Heart right ventricle (tissue), 16 donors: ENCODE results near the gene UBXN2A. TPM values are rescaled to one million over a fixed set of nuclear protein-coding genes. Genes with fewer than 3 reads are reported as not detected.
A peak's percentile ranks its signal among the peaks of the same experiment; 100 is the strongest.

Experiments used
- ATAC-seq, 8 donors: fragments of 200-7000 bp; cut with Tn5 transposase; one replicate each; pipeline ENCODE4 v1.9.1; 2020; ENCODE audit warnings: mild to moderate bottlenecking in 8 of 8, moderate library complexity in 8 of 8, moderate number of reproducible peaks in 1 of 8
- DNase-seq, 2 donors: peaks; one replicate each; pipeline ENCODE4 v3.0.0-alpha.2; 2020
- H3K27ac ChIP-seq, 10 donors: fragments of 200-600 bp; sonication (generic) in 2 of 10; one replicate each; pipeline versions ENCODE4 v1.5.0 to v1.8.0; 2020 to 2022; ENCODE audit warnings: mild to moderate bottlenecking in 3 of 10
- H3K27me3 ChIP-seq, 7 donors: fragments of 200-600 bp; one replicate each; pipeline ENCODE4 v1.8.0; 2021 to 2022; ENCODE audit warnings: mild to moderate bottlenecking in 2 of 7
- H3K36me3 ChIP-seq, 9 donors: fragments of 200-600 bp; sonication (generic) in 1 of 9; one replicate each; pipeline versions ENCODE4 v1.5.0 to v1.8.0; 2020 to 2022; ENCODE audit warnings: mild to moderate bottlenecking in 2 of 9
- H3K4me1 ChIP-seq, 9 donors: fragments of 200-600 bp; sonication (generic) in 1 of 9; one replicate each; pipeline versions ENCODE4 v1.5.0 to v1.8.0; 2020 to 2022; ENCODE audit warnings: mild to moderate bottlenecking in 4 of 9
- H3K4me3 ChIP-seq, 10 donors: fragments of 200-600 bp; sonication (generic) in 2 of 10; one replicate each; pipeline versions ENCODE4 v1.5.0 to v1.8.0; 2020 to 2022; ENCODE audit warnings: mild to moderate bottlenecking in 7 of 10, moderate library complexity in 2 of 10
- H3K9me3 ChIP-seq, 11 donors: fragments of 200-600 bp in 10 of 11; sonication (generic) in 2 of 11; one replicate each; pipeline versions ENCODE4 v1.5.0 to v1.8.0; 2013 to 2022; ENCODE audit warnings: mild to moderate bottlenecking in 2 of 11, control low read depth in 1 of 11, moderate library complexity in 1 of 11
- CTCF ChIP-seq, 9 donors: fragments of 200-600 bp; sonication (generic) in 2 of 9; IDR thresholded peaks; one replicate each; pipeline versions ENCODE4 v1.5.0 to v1.8.0; 2021 to 2022; ENCODE audit warnings: antibody characterized with exemption in 9 of 9, mild to moderate bottlenecking in 5 of 9, moderate library complexity in 1 of 9
- WGBS, 2 donors: extraction: QIAGEN DNeasy Blood & Tissue Kit; methylation state at CpG; one replicate each; pipeline ENCODE4 v1.1.7; 2013; ENCODE audit warnings: inconsistent platforms in 1 of 2; 5-methylcytosine and 5-hydroxymethylcytosine counted together
- intact Hi-C, 10 donors: fragments of 100-400 bp; cut with DNase I; formaldehyde crosslinking; loops; one replicate each; pipeline versions ENCODE4 v1.11.1 to v1.14.2; 2022
- polyA plus RNA-seq, 2 donors: library from polyadenylated mRNA; stranded (reverse); fragments of 200-250 nt; gene quantifications; one replicate each; pipeline ENCODE4 v1.2.3, GENCODE V29; 2013
- total RNA-seq, 10 donors: library from RNA; stranded (reverse); fragmentation: NEBNext Ultra II Directional in 3 of 10; extraction: Animal tissue kit (Norgen Biotek cat#: 25700) in 3 of 10; gene quantifications; one replicate each; pipeline versions ENCODE4 v1.2.1 to v1.2.4, GENCODE V29; 2021 to 2023
- donor health status: Arrhythmogenic right ventricular cardiomyopathy.
- donor health status: ischemic (EF 13 %, LVEDD 7.1; RV severe dilation, severe dysfunction).
- donor health status: healthy with polysubstance abuse.
- donor health status: DM: no; HTN: yes; CAD: no.
- donor health status: DM: no; HTN: no; CAD: no.
- donor health status: ischemic (EF 25% LVEDD 6.9; RV normal size, moderate dysfunction).
- donor health status: ischemic (EF 25% LVEDD 5.7; RV mildly dilated, moderate dysfunction).
- donor health status: healthy.
- donor health status: DM: yes; HTN: yes; CAD: no.
- donor health status: Ischemic cardiomyopathy.
- donor health status: ischemic (EF 35%, LVEDD 5.7; RV mildly dilated, moderate dysfunction).
- donor health status: nonischemic (EF 11% LVEDD 7.7; RV severe dilation, severe dysfunction).
- donor health status: DM: yes; HTN: yes; CAD: no.
- donor health status: PGD.
- donor health status: ischemic (EF 29% LVEDD 5.4; RV normal size, mild dysfunction).
- donor health status: nonischemic (EF 23%, LVEDD 6.1; RV moderate dilation, normal function).

UBXN2A gene
- total and polyA plus RNA-seq, 12 donors: 7.9 to 23.8 (median 19.7) TPM

GRCh38 chr2:24009367-24009679 lies 69.1 kb downstream of the UBXN2A start:
- H3K9me3 ChIP-seq: no peaks in the 10 kb centered on the region
- 72 to 78% methylated on average over 9 of the region's 9 CpGs for WGBS, 2 donors
- intact Hi-C loops: no loop called here
- DNase-seq (no peak), ATAC-seq (no peak)
- peak overlapping the region in 8 of 10 donors; percentile 36 to 59 (median 49) for H3K4me3 ChIP-seq
- peaks cover 0 to 17% (median 12%) of the 10 kb centered on the region in 9 donors for H3K4me1 ChIP-seq
- H3K36me3 ChIP-seq: peaks cover 0 to 3% (median 0%) of the 10 kb centered on the region in 9 donors
- no peak overlapping the region for H3K27ac ChIP-seq
- H3K27me3 ChIP-seq: peaks cover 13 to 45% (median 27%) of the 10 kb centered on the region in 7 donors
- TF ChIP-seq CTCF (IDR thresholded peaks at IDR 0.05): no peak

- peaks cover 13 to 45% (median 27%) of the 10 kb centered on the region in 7 donors for H3K27me3 ChIP-seq
- WGBS, 2 donors: 3% methylated on average over 75 of the region's 75 CpGs
- no peak for TF ChIP-seq CTCF (IDR thresholded peaks at IDR 0.05)
- H3K4me3 ChIP-seq: peak within 1 kb of the TSS; percentile 8 to 59 (median 46)
- DNase-seq: no peak
- no peaks in the 10 kb centered on the region for H3K9me3 ChIP-seq
- no peak within 1 kb of the TSS for H3K27ac ChIP-seq
- intact Hi-C loops: no loop called here
- peaks cover 0 to 17% (median 12%) of the 10 kb centered on the region in 9 donors for H3K4me1 ChIP-seq
- peak in 7 of 8 donors; percentile 16 to 52 (median 34) for ATAC-seq
- peaks cover 0 to 3% (median 0%) of the 10 kb centered on the region in 9 donors for H3K36me3 ChIP-seq
Measured at GRCh38 chr2:24009680-24010476, 69.6 kb downstream of the UBXN2A start, which contains the start of gene MFSD2B. Gene MFSD2B, plus strand, starts transcription at chr2:24010085. Its CDS starts 12 bp downstream, at chr2:24010097.

GRCh38 chr2:24010477-24011249 lies 70.4 kb downstream of the UBXN2A start:
- ATAC-seq: peak in 5 of 8 donors; percentile 27 to 36 (median 30)
- 50 to 57% methylated on average over 37 of the region's 37 CpGs for WGBS, 2 donors
- no peak for TF ChIP-seq CTCF (IDR thresholded peaks at IDR 0.05)

More at GRCh38 chr2:24010477-24011249, 70.4 kb downstream of the UBXN2A start:
- Histone ChIP-seq H3K4me1 (peaks cover 0 to 17% (median 12%) of the 10 kb centered on the region in 9 donors), H3K27me3 (peaks cover 13 to 45% (median 27%) of the 10 kb centered on the region in 7 donors), H3K9me3 (no peaks in the 10 kb centered on the region), H3K27ac (no peak overlapping the region), H3K4me3 (peak overlapping the region; percentile 8 to 59 (median 46)), H3K36me3 (no peaks in the 10 kb centered on the region)
- intact Hi-C loops: no loop called here
- DNase-seq: no peak
